Measurements from ENCODE around the gene SIL1. TPM values are rescaled to one million over a fixed set of nuclear protein-coding genes. Genes with fewer than 3 reads are reported as not detected.
"Not testable (repeated sequence)": the region's sequence is repeated elsewhere in the genome, so short reads cannot be mapped to it uniquely, and the experiment has no call there.

Gene SIL1
- total RNA-seq, 1 donor from 2014 or later, result 40.9 TPM

DNA sequence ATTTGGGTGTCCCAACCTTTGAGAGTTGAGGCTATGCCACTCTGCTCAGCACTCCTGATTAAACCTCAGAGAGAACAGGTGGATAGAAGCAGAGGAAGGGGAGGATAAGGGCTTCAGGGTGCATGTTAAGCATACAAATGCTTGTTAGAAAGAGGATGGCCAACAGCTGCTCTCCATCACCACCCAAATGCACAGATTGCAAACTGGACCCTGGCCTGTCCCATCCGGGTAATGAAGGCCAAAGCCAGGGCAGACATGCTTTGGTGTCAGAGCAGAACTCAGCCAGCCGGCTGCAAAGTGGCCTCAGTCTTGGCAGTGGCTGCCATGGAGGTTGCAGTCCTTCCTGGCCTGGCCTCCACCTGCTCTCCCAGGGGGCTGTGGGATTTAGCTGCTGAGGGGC lies 84.3 kb downstream of the SIL1 start:
- H3K4me1 Mint-ChIP-seq (ENCODE audit: unreplicated experiment), result peaks cover 6% of the 10 kb centered on the region
- H3K36me3 Mint-ChIP-seq, result peaks cover 17% of the 10 kb centered on the region
- peaks cover 5% of the 10 kb centered on the region for H3K9me3 Mint-ChIP-seq
- TF ChIP-seq, protein P1, sequence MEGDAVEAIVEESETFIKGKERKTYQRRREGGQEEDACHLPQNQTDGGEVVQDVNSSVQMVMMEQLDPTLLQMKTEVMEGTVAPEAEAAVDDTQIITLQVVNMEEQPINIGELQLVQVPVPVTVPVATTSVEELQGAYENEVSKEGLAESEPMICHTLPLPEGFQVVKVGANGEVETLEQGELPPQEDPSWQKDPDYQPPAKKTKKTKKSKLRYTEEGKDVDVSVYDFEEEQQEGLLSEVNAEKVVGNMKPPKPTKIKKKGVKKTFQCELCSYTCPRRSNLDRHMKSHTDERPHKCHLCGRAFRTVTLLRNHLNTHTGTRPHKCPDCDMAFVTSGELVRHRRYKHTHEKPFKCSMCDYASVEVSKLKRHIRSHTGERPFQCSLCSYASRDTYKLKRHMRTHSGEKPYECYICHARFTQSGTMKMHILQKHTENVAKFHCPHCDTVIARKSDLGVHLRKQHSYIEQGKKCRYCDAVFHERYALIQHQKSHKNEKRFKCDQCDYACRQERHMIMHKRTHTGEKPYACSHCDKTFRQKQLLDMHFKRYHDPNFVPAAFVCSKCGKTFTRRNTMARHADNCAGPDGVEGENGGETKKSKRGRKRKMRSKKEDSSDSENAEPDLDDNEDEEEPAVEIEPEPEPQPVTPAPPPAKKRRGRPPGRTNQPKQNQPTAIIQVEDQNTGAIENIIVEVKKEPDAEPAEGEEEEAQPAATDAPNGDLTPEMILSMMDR (conservative IDR thresholded peaks at IDR 0.05), result no peak
- H3K27ac Mint-ChIP-seq, result no peak overlapping the region
- H3K4me3 Mint-ChIP-seq, result no peak overlapping the region
- DNase-seq (ENCODE audit: extremely low spot score, unreplicated experiment), result no peak
- H3K27me3 Mint-ChIP-seq, result no peaks in the 10 kb centered on the region

DNA sequence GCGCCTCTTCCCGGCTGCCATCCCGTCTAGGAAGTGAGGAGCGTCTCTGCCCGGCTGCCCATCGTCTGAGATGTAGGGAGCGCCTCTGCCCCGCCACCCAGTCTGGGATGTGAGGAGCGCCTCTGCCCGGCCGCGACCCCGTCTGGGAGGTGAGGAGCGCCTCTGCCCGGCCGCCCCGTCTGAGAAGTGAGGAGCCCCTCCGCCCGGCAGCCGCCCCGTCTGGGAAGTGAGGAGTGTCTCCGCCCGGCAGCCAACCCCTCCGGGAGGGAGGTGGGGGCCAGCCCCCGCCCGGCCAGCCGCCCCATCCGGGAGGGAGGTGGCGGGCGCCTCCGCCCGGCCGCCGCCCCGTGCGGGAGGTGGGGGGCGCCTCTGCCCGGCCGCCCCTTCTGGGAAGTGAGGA lies 85.8 kb downstream of the SIL1 start:
- not testable (repeated sequence) for H3K4me3 Mint-ChIP-seq; H3K9me3 Mint-ChIP-seq; H3K27ac Mint-ChIP-seq; DNase-seq (ENCODE audit: extremely low spot score, unreplicated experiment); H3K27me3 Mint-ChIP-seq
- H3K36me3 Mint-ChIP-seq, result peaks cover 14% of the 10 kb centered on the region
- peaks cover 21% of the 10 kb centered on the region for H3K4me1 Mint-ChIP-seq (ENCODE audit: unreplicated experiment)

DNA sequence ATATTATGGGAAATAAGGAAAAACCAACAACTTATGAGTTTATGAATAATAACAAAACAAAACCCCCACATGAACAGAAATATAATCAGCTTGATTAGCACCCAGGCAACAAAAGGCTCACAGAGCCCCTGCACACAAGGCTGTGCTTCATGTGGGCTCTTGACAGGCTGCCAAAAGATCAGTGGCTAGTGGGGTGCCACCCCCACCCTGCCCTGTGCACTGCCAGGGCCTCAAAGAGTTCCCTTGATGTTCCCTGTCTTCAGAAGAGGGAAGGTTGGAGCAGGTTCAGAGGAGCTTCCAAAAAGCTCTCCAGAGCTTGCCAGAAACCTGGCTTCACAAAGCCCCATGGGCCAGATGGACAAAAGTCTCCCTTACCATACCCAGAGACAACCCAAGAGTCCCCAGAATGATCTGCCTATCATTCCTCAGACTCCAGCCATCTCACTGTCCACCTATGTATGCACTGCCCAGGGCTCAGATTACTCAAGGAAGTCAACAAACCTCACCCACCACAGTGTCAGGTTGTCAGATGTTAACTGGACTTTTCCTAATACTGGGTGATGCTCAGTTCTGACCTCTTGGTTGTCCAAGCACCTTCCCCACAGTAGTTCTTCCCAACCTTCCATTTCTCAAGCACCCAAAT lies 87.5 kb downstream of the SIL1 start:
- no peak for DNase-seq (ENCODE audit: extremely low spot score, unreplicated experiment)

DNA sequence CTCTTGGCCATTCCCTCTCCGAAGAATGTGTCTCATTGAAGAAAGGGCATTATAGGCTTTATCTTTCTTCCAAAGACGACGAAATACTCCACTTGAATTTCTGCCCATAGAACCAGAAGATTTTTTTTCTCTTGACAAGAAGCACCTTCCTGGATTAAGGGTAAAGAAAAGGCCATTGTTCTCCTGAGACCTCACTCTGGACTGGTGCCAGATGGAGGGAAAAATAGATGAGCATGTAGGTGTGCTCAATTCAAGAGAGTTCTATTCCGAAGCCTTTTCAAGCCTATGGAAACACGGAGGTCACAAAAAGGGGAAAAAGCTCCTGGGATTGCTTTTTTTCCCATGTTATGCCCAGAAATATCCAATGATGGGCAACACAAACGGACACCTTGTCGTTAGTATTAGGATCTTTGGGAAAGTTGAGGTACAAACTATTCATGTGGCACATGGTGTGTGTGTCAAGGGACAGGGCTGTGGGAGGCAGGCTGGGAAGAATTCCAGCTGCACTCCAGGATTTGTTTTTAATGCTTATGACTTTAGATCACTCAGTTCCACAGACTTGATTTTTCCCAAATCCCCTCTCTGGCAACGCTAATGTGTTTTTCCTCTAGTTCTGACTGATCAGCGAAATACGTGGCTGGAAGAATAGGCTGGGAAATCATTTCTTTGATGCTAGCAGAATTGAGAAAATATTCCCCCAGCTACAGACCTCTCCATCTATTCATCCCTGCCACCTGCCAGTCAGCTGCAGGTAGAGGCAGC lies 89.9 kb downstream of the SIL1 start:
- Mint-ChIP-seq H3K27ac (peak overlapping the region; percentile 26), H3K4me1 (ENCODE audit: unreplicated experiment) (peaks cover 53% of the 10 kb centered on the region), H3K4me3 (no peak overlapping the region), H3K36me3 (peaks cover 6% of the 10 kb centered on the region), H3K9me3 (peaks cover 1% of the 10 kb centered on the region), H3K27me3 (no peaks in the 10 kb centered on the region)
- no peak for DNase-seq (ENCODE audit: extremely low spot score, unreplicated experiment)
- TF ChIP-seq, protein P1 (conservative IDR thresholded peaks at IDR 0.05), result no peak

More for the DNA sequence above, 87.5 kb downstream of the SIL1 start:
- H3K9me3 Mint-ChIP-seq, result peaks cover 5% of the 10 kb centered on the region
- H3K4me1 Mint-ChIP-seq (ENCODE audit: unreplicated experiment), result peaks cover 36% of the 10 kb centered on the region
- H3K36me3 Mint-ChIP-seq, result peaks cover 12% of the 10 kb centered on the region
- no peak overlapping the region for H3K27ac Mint-ChIP-seq
- H3K4me3 Mint-ChIP-seq, result no peak overlapping the region
- no peaks in the 10 kb centered on the region for H3K27me3 Mint-ChIP-seq
- TF ChIP-seq, protein P1 (conservative IDR thresholded peaks at IDR 0.05), result no peak

DNA sequence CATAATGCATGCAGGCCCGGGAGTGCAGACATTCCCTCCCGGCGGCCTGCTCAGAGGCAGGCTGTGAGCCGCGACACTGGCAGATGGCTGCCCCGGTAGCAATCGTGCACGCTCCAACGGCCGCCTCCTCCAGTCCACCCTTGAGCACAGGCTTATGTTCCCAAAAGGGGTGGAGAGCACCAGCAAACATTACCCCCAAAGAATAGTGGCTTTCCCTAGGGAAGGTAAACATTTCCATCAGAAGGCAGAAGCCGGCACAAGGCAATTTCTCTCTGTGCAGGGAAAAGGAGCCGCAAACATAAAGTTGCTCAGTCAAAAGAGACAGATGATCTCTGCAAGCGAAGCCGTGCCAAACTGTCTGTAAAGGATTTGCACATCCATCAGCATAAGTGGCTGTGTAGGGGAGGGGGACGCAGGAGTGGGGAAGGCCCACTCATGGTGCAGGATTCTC lies 92.5 kb downstream of the SIL1 start:
- Mint-ChIP-seq H3K27me3 (no peaks in the 10 kb centered on the region), H3K4me3 (peak overlapping the region; percentile 26), H3K4me1 (ENCODE audit: unreplicated experiment) (peaks cover 62% of the 10 kb centered on the region), H3K9me3 (no peaks in the 10 kb centered on the region), H3K36me3 (peaks cover 3% of the 10 kb centered on the region), H3K27ac (peak overlapping the region; percentile 58)
- TF ChIP-seq, protein P1 (conservative IDR thresholded peaks at IDR 0.05), result no peak
- DNase-seq (ENCODE audit: extremely low spot score, unreplicated experiment), result no peak

Data from type B pancreatic cell (in vitro differentiated cells).